HG03571 (cell line): ENCODE measurements around the gene KRT33B.
"Not testable (repeated sequence)": the region's sequence is repeated elsewhere in the genome, so short reads cannot be mapped to it uniquely, and the experiment has no call there.

ENCODE experiments used
- ATAC-seq: cut with Tn5 transposase; IDR thresholded peaks from one replicate; pipeline ENCODE4 v1.9.1; 2021; ENCODE audit not compliant: unreplicated experiment

KRT33B gene

DNA sequence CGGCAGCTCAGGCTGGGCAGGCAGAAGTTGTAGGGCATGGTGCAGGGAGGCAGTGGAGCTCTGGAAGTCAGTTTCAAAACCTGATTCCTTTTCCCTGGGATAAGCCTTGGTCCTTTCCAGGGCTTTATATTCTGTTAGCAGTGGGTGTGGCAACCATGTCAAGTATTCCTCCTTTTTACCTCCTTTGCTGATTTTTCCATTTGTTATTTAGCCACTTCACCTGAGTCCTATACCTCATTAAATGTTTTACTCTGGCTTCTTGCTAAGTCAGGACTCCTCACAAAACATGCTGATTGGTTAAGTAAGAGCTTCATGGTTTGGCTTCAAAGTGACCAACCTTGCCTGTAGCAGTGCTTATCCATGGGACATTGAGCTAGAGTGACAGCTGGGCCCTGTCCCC lies at the start of gene KRT33B:
Gene KRT33B, minus strand, starts transcription at position 101 of the 400 bp plus-strand sequence. Its CDS starts 63 bp downstream, at position 38.
- no peak for ATAC-seq

GRCh38 chr17:41418116-41418860 lies 48.7 kb upstream of the KRT33B start:
- ATAC-seq: no peak

DNA sequence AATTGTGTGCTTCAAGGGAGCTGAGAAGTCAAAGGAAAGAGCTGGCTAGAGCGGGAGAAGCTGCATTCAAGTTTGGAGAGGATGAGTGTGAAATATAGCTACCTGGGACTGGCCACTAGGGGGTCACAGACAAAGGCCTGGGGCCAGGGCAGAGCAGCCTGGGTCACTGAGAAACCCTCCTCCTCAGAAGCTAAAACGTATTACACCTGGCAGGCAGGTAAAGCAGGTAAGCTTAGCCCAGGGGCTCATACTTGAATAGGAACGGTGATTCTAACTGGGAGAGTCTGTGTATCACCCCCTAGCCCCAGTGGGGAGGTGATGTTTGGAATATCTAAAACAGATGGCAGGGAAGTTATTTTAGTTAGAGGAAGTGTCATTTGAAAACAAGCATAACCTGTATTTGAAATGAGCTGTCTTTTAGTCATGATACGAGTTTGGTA lies 48.0 kb upstream of the KRT33B start:
- ATAC-seq: no peak

GRCh38 chr17:41417127-41417526 lies 47.5 kb upstream of the KRT33B start:
- ATAC-seq: no peak

DNA sequence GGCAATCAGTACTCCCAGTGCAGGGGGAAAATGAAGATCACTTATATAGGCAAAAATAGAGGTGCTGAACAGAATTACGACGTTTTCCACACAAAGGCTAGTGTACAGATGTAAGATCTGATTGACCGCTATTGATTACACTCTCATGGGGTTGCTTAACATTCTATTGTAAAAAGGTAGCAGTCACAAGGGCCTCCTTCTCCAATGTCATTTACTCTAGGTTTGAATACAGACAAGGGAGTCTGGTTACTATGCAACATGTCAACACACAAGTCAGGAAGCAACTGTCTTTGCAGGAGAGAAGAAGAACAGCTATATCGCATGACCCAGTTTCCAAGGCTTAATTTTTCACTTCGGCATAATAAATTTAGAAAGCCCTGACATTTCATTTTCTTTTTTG lies 46.9 kb upstream of the KRT33B start:
- no peak for ATAC-seq

DNA sequence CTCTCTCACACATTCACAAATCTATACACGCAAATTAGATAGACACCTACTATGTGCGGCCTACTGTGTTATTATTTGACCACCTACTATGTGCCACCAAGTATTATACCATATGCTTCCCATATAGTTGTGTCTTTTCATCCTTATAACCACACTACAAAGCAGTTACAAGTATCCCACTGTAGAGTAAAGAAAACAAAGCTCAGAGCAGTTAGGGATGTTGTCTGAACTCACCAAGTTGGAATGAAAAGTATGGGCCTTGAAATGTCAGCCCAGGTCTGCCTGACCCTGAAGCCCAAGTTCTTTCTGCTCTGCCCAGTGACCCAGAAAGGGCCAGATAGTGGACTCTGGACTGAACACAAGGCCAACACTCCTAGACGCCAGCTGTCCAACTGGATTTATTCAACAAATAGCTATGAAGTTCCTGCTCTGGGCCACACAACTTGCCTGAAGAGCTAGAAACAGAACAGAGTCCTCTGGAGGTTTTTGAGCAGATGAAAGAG lies 46.3 kb upstream of the KRT33B start:
- ATAC-seq: no peak

DNA sequence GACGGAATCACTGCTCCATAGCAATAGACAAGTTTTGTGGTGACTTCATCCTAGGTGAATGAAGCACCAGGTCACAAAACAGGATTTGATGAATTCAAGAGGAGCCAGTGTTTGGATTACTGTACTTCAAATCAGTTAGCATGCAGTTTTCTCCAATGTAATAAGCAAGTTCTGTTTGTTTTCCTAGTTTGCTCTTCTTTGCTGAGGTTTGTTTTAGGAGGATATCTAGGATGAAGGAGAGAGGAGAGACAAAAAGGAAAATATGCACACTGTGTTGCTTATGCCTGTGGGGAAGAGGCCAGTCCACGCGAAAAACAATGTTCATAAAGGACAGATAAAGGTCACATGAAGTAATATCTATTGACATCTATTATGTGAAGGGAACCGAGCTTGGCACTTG lies 45.8 kb upstream of the KRT33B start:
- no peak for ATAC-seq

DNA sequence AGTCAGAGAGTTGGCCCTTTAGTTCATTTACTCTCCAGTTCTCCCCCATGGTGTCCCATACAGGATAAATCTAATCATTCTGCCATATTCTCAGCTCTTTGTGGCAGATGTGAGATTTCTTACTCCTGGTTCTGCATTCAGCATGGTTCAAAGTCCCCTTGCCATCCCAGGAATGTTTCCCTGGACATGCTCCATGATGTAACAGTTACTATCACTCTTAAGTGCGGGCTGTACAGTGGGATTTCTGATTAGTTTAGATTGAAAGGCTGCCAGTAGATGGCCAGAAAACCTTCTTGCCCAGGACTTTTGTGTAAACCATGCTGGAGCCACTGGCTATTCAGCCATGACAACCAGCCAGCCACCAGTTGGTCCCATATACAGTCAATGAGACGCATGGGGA lies 44.4 kb upstream of the KRT33B start:
- no peak for ATAC-seq

DNA sequence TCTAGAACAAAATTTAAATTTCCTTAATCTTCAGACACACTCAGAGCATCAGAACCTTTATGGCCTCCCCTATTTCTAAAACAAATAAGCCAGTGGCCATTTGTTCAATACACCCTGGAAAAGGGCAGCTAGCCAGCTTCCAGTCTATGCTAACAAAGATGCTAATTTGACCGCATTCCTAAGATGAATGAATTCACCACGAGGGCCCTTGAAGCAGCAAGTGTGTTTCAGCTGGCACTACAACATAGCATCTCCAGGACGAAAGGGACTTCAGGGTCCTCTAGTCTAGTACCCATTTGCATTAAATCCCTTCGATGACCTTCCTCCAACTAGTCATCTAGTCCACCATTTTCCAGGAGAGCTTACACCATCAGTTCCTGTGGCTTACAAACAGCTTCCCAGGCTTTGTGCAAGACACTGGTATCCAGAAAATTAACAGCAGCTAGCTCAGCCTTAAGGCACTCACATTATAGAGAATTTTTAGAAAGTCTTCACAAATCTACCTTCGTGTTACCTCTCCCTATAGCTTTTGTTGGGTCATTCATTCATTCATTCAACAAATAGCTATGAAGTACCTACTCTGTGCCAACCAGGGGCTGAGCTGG lies 43.8 kb upstream of the KRT33B start:
- ATAC-seq: no peak

- no peak for ATAC-seq
Measured at GRCh38 chr17:41411072-41411840, 41.6 kb upstream of the KRT33B start.

- no peak for ATAC-seq
Measured at GRCh38 chr17:41407226-41407625, 37.6 kb upstream of the KRT33B start.

DNA sequence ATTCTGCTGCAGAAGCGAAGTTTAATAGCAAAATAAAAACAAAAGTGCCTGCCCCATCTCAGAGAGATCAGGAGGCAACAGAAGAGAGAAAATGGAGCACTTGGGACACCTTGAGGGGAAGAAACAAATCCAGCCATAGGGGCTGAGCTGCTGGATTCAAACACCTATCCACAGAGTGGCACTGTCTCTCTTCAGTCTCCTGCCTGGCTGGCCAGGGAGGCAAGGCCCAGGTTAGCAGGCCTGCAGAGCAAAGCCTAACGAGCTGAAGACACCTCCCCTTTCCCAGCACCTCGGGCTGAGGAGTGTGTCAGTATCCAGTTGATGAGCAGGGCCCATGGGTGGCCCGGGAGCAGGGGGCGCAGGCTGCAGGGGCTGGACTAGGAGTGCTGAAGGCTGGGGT lies 36.6 kb upstream of the KRT33B start:
- no peak for ATAC-seq

DNA sequence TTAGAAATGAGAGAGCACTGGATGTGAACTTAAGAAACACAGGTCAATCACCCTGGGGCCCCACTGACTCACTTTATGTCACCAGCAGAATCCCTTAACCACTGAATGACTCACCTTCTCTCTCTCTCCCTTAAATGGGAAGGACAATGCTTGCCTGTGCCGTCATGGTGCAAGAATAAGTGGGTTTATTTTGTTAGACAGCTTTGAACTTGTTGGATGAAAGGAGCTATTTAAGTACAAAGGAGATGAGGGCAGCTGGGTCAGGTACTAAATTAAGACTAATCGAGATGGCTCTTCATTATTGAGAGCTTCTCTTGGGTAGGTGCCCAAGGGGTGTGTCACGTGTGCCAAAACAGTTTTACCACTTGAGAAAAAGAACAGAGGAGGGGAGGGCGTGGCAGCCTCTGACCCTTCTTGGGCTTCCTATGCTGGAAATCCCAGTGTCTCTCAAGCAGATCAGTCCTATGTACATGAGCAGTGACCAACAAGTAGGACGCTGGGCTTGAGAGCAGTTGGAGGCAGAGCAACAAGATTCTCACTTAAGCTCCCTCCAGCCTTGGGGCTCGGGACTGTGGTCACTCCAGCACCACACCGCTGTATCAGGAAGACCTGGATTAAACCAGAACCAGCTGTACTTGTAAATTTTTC lies 34.5 kb upstream of the KRT33B start:
- ATAC-seq: no peak

DNA sequence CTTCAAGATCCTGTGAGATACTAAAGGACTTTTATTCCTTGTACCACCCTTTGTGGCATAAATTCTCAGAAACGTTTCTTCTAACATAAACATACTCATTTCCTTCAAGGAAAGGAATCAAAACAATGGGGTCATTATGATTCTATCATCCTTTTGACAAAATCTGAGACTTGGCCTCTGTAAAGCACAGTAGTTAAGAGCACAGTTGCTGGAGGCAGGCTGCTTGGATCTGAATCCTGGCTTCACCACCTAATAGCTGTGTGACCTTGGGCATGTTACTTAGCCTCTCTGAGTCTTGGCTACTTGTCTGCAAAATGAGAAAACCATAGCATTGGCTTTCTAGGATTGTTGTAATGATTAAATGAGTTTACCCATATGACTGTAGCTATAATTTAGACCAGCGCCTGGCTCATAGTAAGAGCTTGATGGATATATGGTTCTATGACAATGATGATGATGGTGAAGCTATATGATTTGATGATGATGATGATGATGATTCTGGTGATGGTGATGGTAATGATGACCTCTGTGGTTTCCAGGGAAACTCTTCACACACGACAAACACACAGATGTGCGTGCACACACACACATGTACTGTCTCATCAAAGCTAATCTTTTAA lies 33.9 kb upstream of the KRT33B start:
- ATAC-seq: no peak

GRCh38 chr17:41402161-41402560 lies 32.5 kb upstream of the KRT33B start:
- no peak for ATAC-seq

GRCh38 chr17:41396996-41397660 lies 27.5 kb upstream of the KRT33B start, which contains the start of gene KRT31:
KRT31 (minus strand) TSS chr17:41397608; CDS start chr17:41397539, 69 bp downstream.
- no peak for ATAC-seq

- ATAC-seq: no peak
Measured at GRCh38 chr17:41396340-41396739, 26.7 kb upstream of the KRT33B start.

- no peak for ATAC-seq
Measured at GRCh38 chr17:41395611-41396010, 26.0 kb upstream of the KRT33B start.

DNA sequence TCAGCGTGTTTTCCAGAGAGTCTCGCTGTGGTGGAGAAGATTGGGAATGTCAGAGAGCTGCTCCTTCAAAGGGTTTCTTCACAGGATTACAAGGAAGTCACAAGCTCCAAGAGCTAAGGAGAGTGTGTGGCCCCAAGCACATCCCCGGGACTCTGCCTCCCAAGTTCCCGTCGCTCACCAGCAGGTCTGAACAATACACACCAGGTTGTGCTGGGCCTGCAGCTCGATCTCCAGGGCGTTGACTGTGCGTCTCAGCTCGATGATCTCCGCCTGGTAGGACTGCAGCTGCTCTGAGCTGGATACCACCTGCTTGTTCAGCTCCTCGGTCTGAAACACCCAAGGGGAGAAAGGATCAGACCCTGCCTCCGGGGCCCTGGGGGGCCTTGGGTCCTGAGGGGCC lies 25.4 kb upstream of the KRT33B start:
- ATAC-seq: not testable (repeated sequence)
